HepG2 (cell line): ENCODE results near the gene CIBAR2. TPM values are rescaled to one million over a fixed set of nuclear protein-coding genes. Genes with fewer than 3 reads are reported as not detected.

Source experiments
- ATAC-seq: fragments of 200-7000 bp; cut with Tn5 transposase; 3 replicates; pipeline ENCODE4 v1.9.1; 2020; ENCODE audit warnings: mild to moderate bottlenecking, moderate library complexity
- BruUV-seq: library from RNA; stranded (reverse); fragments of 400-500 nt; replicated peaks from 2 replicates; lab custom pipeline; 2021; lab: Mats Ljungman, UMichigan
- CTCF ChIA-PET: fragments of 300-600 bp; formaldehyde crosslinking; extraction: SDS; loops from one replicate; lab custom pipeline; 2021; ENCODE audit warnings: low total read pairs, inconsistent platforms, low intra/inter-chr PET ratio; lab: Yijun Ruan, JAX
- POLR2A ChIA-PET: fragments of 350-600 bp; sonication (Branson Sonifier 250); formaldehyde crosslinking; loops from one replicate; lab custom pipeline; 2020; ENCODE audit warnings: antibody characterized with exemption, inconsistent platforms; lab: Yijun Ruan, JAX
- DNase-seq: peaks from one replicate; pipeline ENCODE4 v3.0.0-alpha.2; 2015; ENCODE audit warnings: low spot score
- FAIRE-seq: peaks from 3 replicates; lab custom pipeline; 2011; peaks lifted over from hg19 to GRCh38; lab: Jason Lieb, UNC
- H2AFZ ChIP-seq: one replicate; pipeline ENCODE4 v1.6.1; 2011; ENCODE audit warnings: low read length, inconsistent platforms
- H3K27ac ChIP-seq: fragments of 300-600 bp; 3 replicates; pipeline ENCODE4 v1.8.0; 2011; ENCODE audit warnings: mixed run types, mild to moderate bottlenecking, mixed read lengths, low read length, inconsistent platforms; ENCODE audit not compliant: insufficient read depth; ENCODE audit errors: extremely low read length
- H3K27me3 ChIP-seq, 2 experiments: fragments of 200-600 bp in 1 of 2; 2 replicates in 1 of 2; 3 replicates in 1 of 2; pipeline versions ENCODE4 v1.6.0 to v1.8.0; 2011; ENCODE audit warnings: low read length in 2 of 2, mild to moderate bottlenecking in 2 of 2, moderate library complexity in 2 of 2, inconsistent platforms in 1 of 2; ENCODE audit not compliant: insufficient read depth in 2 of 2, control insufficient read depth in 1 of 2
- H3K36me3 ChIP-seq, 2 experiments: fragments of 200-600 bp in 1 of 2; replicated peaks in 1 of 2; 2 replicates in 1 of 2; 3 replicates in 1 of 2; pipeline versions ENCODE4 v1.5.1 to v1.8.0; 2011; ENCODE audit warnings: low read length in 2 of 2, inconsistent platforms in 1 of 2; ENCODE audit not compliant: insufficient read depth in 2 of 2, control insufficient read depth in 1 of 2
- H3K4me1 ChIP-seq: 2 replicates; pipeline ENCODE4 v1.5.1; 2012; ENCODE audit warnings: low read length, inconsistent platforms; ENCODE audit not compliant: insufficient read depth
- H3K4me2 ChIP-seq: 2 replicates; pipeline ENCODE4 v1.6.0; 2011; ENCODE audit warnings: low read depth, low read length, inconsistent platforms
- H3K4me3 ChIP-seq, 3 experiments: fragments of 200-600 bp in 1 of 3; sonication (generic), shearing (Covaris generic) in 1 of 3; replicated peaks in 1 of 3; 2 replicates each; pipeline ENCODE4 v1.5.1; 2011 to 2016; ENCODE audit warnings: low read length in 3 of 3, inconsistent platforms in 2 of 3, low read depth in 2 of 3, mild to moderate bottlenecking in 2 of 3, control low read depth in 1 of 3, mixed read lengths in 1 of 3; ENCODE audit not compliant: insufficient read depth in 1 of 3
- H3K79me2 ChIP-seq: one replicate; pipeline ENCODE4 v1.6.1; 2011; ENCODE audit warnings: low read length, inconsistent platforms; ENCODE audit not compliant: insufficient read depth
- H3K9ac ChIP-seq: 2 replicates; pipeline ENCODE4 v1.6.0; 2011; ENCODE audit warnings: mild to moderate bottlenecking, low read depth, low read length, inconsistent platforms; ENCODE audit not compliant: insufficient read depth
- H3K9me3 ChIP-seq: 2 replicates; pipeline ENCODE4 v1.5.1; 2012; ENCODE audit warnings: mild to moderate bottlenecking, low read length
- H4K20me1 ChIP-seq: 2 replicates; pipeline ENCODE4 v1.6.0; 2011; ENCODE audit warnings: inconsistent platforms, mild to moderate bottlenecking, low read length, moderate library complexity; ENCODE audit not compliant: insufficient read depth
- ATF3 ChIP-seq: sonication (generic); formaldehyde crosslinking; IDR thresholded peaks from 2 replicates; pipeline ENCODE4 v1.4.0; 2020; ENCODE audit warnings: missing genetic modification reagents
- BORCS8-MEF2B ChIP-seq: sonication (generic); formaldehyde crosslinking; IDR thresholded peaks from 2 replicates; pipeline ENCODE4 v1.8.0; 2022; ENCODE audit warnings: mild to moderate bottlenecking, missing genetic modification reagents
- CREB1 ChIP-seq, 2 experiments: fragments of 450-650 bp in 1 of 2; IDR thresholded peaks; 2 replicates each; pipeline ENCODE4 v1.6.1; 2016 to 2017; ENCODE audit warnings: control low read depth in 1 of 2, mild to moderate bottlenecking in 1 of 2, missing compliant biosample characterization in 1 of 2, missing genetic modification characterization in 1 of 2
- DMTF1 ChIP-seq: sonication (generic); formaldehyde crosslinking; IDR thresholded peaks from 2 replicates; pipeline ENCODE4 v1.4.0; 2020; ENCODE audit warnings: mild to moderate bottlenecking, missing genetic modification reagents
- FOXP1 ChIP-seq, 2 experiments: fragments of 450-650 bp in 1 of 2; IDR thresholded peaks; 2 replicates each; pipeline ENCODE4 v1.6.1; 2017 to 2018; ENCODE audit warnings: antibody characterized with exemption in 1 of 2
- GABPB1 ChIP-seq: IDR thresholded peaks from 2 replicates; pipeline ENCODE4 v1.6.1; 2016; ENCODE audit warnings: mild to moderate bottlenecking, missing genetic modification reagents, moderate library complexity, missing compliant biosample characterization
- GTF2F1 ChIP-seq: fragments of 150-350 bp; IDR thresholded peaks from 2 replicates; pipeline ENCODE4 v1.6.1; 2014; ENCODE audit warnings: low read length
- KLF11 ChIP-seq: IDR thresholded peaks from 2 replicates; pipeline ENCODE4 v1.6.1; 2016; ENCODE audit warnings: missing compliant biosample characterization
- SAFB2 ChIP-seq: sonication (generic); formaldehyde crosslinking; IDR thresholded peaks from 2 replicates; pipeline ENCODE4 v1.5.1; 2020; ENCODE audit warnings: missing genetic modification reagents, low read depth, mild to moderate bottlenecking, borderline replicate concordance
- SALL1 ChIP-seq: sonication (generic); formaldehyde crosslinking; IDR thresholded peaks from 2 replicates; pipeline ENCODE4 v1.8.0; 2022; ENCODE audit warnings: mild to moderate bottlenecking, missing genetic modification reagents
- TMF1 ChIP-seq: sonication (generic); formaldehyde crosslinking; IDR thresholded peaks from 2 replicates; pipeline ENCODE4 v1.8.1; 2022; ENCODE audit warnings: low read depth, missing genetic modification reagents
- ZBTB2 ChIP-seq: sonication (generic); formaldehyde crosslinking; IDR thresholded peaks from 2 replicates; pipeline ENCODE4 v1.8.0; 2022; ENCODE audit warnings: low read depth, missing genetic modification reagents
- ZBTB21 ChIP-seq: sonication (generic); formaldehyde crosslinking; IDR thresholded peaks from 2 replicates; pipeline ENCODE4 v1.4.0; 2020; ENCODE audit warnings: missing genetic modification reagents
- ZBTB38 ChIP-seq: sonication (generic); formaldehyde crosslinking; IDR thresholded peaks from 2 replicates; pipeline ENCODE4 v1.5.1; 2020; ENCODE audit warnings: mild to moderate bottlenecking, missing genetic modification reagents
- ZNF230 ChIP-seq: sonication (generic); formaldehyde crosslinking; IDR thresholded peaks from 2 replicates; pipeline ENCODE4 v1.4.0; 2020; ENCODE audit warnings: mild to moderate bottlenecking, missing genetic modification reagents
- ZNF264 ChIP-seq: sonication (generic); formaldehyde crosslinking; IDR thresholded peaks from 2 replicates; pipeline ENCODE4 v1.4.0; 2020; ENCODE audit warnings: missing genetic modification reagents
- ZNF552 ChIP-seq: sonication (generic); formaldehyde crosslinking; IDR thresholded peaks from 2 replicates; pipeline ENCODE4 v1.9.0; 2022; ENCODE audit warnings: missing genetic modification reagents, mild to moderate bottlenecking, borderline replicate concordance
- ZNF556 ChIP-seq: sonication (generic); formaldehyde crosslinking; IDR thresholded peaks from 2 replicates; pipeline ENCODE4 v1.4.0; 2020; ENCODE audit warnings: mild to moderate bottlenecking, missing genetic modification reagents, borderline replicate concordance
- ZNF772 ChIP-seq: sonication (generic); formaldehyde crosslinking; IDR thresholded peaks from 2 replicates; pipeline ENCODE4 v1.5.0; 2020; ENCODE audit warnings: mild to moderate bottlenecking, missing genetic modification reagents
- WGBS: methylation state at CpG from one replicate; pipeline ENCODE4 v1.1.6; 2017; ENCODE audit warnings: low lambda C conversion rate; 5-methylcytosine and 5-hydroxymethylcytosine counted together
- in situ Hi-C: cut with HindIII; loops from 2 replicates; pipeline ENCODE4 v1.10.0; 2017; ENCODE audit warnings: low pct_unique_long_range_greater_than_20kb; ENCODE audit not compliant: extremely low pct_ligation_motif_present
- intact Hi-C: fragments of 100-400 bp; cut with micrococcal nuclease; formaldehyde crosslinking; loops from one replicate; pipeline ENCODE4 v1.10.0; 2022; ENCODE audit not compliant: unreplicated experiment
- polyA plus RNA-seq, 8 experiments: library from polyadenylated mRNA; depleted of rRNA in 3 of 8; stranded (reverse) in 7 of 8; unstranded in 1 of 8; fragments of >200 nt; fragmentation: Illumina TruSeq in 4 of 8; extraction: Trizol in 4 of 8; gene quantifications; 2 replicates each; pipeline versions ENCODE4 v1.2.1 to v1.2.3, GENCODE V29; 2011 to 2016; ENCODE audit warnings: low read depth in 4 of 8, missing spikeins in 1 of 8, mixed read lengths in 1 of 8; ENCODE audit not compliant: insufficient read depth in 1 of 8
- total RNA-seq, 5 experiments: library from RNA; depleted of rRNA; stranded (reverse); fragments of >200 nt; fragmentation: Illumina TruSeq; extraction: Trizol; gene quantifications; 2 replicates each; pipeline ENCODE4 v1.2.3, GENCODE V29; 2016; ENCODE audit warnings: low read depth in 1 of 5

Gene CIBAR2
- total and polyA plus RNA-seq, 2 of the 13 experiments (the other 11 are each of a cell fraction or from before 2014, with no cell fraction given) = not detected

- TF ChIP-seq CREB1 (IDR thresholded peaks at IDR 0.05) (no peak), CREB1 (CRISPR knock-in tag; IDR thresholded peaks at IDR 0.05) (no peak), ZNF552 (CRISPR knock-in tag) (0 out of 2 replicates have a peak, but pooled peaks have one; percentile 1), TMF1 (CRISPR knock-in tag) (0 out of 2 replicates have a peak, but pooled peaks have one; percentile 11), ZBTB38 (peak; percentile 44), ZNF772 (CRISPR knock-in tag) (0 out of 2 replicates have a peak, but pooled peaks have one; percentile 12), SALL1 (CRISPR knock-in tag) (0 out of 2 replicates have a peak, but pooled peaks have one; percentile 11), DMTF1 (0 out of 2 replicates have a peak, but pooled peaks have one; percentile 22), ZNF230 (CRISPR knock-in tag) (0 out of 2 replicates have a peak, but pooled peaks have one; percentile 36), ZNF556 (peak; percentile 30; the same call in 1 of the 2 replicates)
- TF ChIP-seq, all 625 proteins: peak for 53
Measured at GRCh38 chr16:85056211-85056748, 56.0 kb downstream of the CIBAR2 start (continued).

- WGBS = 18% methylated on average over 14 of the region's 14 CpGs
- H3K4me3 ChIP-seq = peak overlapping the region; percentile 5 to 49 (median 34); a peak in 3 of 6 replicates
- TF ChIP-seq KLF11 (CRISPR knock-in tag) (no peak), ATF3 (CRISPR knock-in tag) (no peak), GTF2F1 (no peak), ZBTB2 (CRISPR knock-in tag) (0 out of 2 replicates have a peak, but pooled peaks have one; percentile 44), FOXP1 (IDR thresholded peaks at IDR 0.05) (no peak), FOXP1 (CRISPR knock-in tag; IDR thresholded peaks at IDR 0.05) (no peak), ZNF264 (CRISPR knock-in tag) (peak; percentile 57; the same call in 1 of the 2 replicates), ZBTB21 (no peak), BORCS8-MEF2B (CRISPR knock-in tag) (peak; percentile 97), GABPB1 (CRISPR knock-in tag) (no peak; the same call in 1 of the 2 replicates), SAFB2 (CRISPR knock-in tag) (no peak)
Measured at GRCh38 chr16:85055493-85056210, 56.6 kb downstream of the CIBAR2 start.

More at GRCh38 chr16:85055493-85056210, 56.6 kb downstream of the CIBAR2 start:
- in situ Hi-C loops = no loop called here
- ATAC-seq = peak; percentile 70
- peak overlapping the region; percentile 71 for H2AFZ ChIP-seq
- H3K9ac ChIP-seq = peak overlapping the region; percentile 32; the same call in 1 of the 2 replicates
- H3K27me3 ChIP-seq = peaks cover 0 to 3% of the 10 kb centered on the region in 2 experiments; a peak in 2 of 5 replicates
- DNase-seq = peak; percentile 32
- H3K27ac ChIP-seq = no peak overlapping the region
- no peaks in the 10 kb centered on the region for H4K20me1 ChIP-seq
- H3K79me2 ChIP-seq = no peaks in the 10 kb centered on the region
- no peaks in the 10 kb centered on the region for H3K36me3 ChIP-seq
- H3K9me3 ChIP-seq = no peaks in the 10 kb centered on the region
- POLR2A ChIA-PET = no interaction called here
- peaks cover 33% of the 10 kb centered on the region for H3K4me1 ChIP-seq
- intact Hi-C loops = no loop called here
- peak overlapping the region; percentile 78 for H3K4me2 ChIP-seq
- peak; percentile 89 for FAIRE-seq
- BruUV-seq = no TSS peak
- CTCF ChIA-PET = no interaction called here
